HG02798 (cell line): ENCODE results near the gene MGST2.
"Not testable (repeated sequence)": the region's sequence is repeated elsewhere in the genome, so short reads cannot be mapped to it uniquely, and the experiment has no call there.

Experiments used
- ATAC-seq: cut with Tn5 transposase; IDR thresholded peaks from one replicate; pipeline ENCODE4 v1.9.1; 2021; ENCODE audit warnings: mild to moderate bottlenecking; ENCODE audit not compliant: unreplicated experiment, poor library complexity

MGST2 gene

GRCh38 chr4:139696491-139696890, 30.9 kb downstream of the MGST2 start:
- ATAC-seq = no peak

DNA sequence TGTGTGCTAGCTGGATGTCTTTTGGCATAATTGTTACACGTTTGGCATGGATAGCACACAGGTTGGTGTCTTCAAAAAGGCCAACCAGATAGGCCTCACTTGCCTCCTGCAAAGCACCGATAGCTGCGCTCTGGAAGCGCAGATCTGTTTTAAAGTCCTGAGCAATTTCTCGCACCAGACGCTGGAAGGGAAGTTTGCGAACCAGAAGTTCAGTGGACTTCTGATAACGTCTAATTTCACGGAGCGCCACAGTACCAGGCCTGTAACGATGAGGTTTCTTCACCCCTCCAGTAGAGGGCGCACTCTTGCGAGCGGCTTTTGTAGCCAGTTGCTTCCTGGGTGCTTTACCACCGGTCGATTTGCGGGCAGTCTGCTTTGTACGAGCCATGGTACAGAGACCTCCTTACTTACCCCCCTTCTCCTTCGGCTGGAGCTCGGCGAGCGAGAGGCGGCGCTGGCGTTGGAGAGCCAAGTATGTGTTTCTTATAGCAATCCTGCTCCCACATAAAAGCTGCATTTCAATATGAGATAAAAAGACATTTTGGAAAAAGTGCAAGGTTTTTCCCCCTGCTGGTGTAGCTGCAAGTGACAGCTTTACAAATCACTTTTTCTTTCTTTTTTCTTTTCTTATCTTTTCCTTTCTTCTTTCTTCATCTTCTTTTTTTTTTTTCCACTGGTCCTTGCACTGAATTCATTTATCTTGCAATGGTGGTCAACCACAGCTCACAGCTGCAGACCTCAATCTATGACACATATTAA, 32.7 kb downstream of the MGST2 start:
- ATAC-seq = not testable (repeated sequence)

- no peak for ATAC-seq
Observed at GRCh38 chr4:139700568-139700967, 34.9 kb downstream of the MGST2 start.

GRCh38 chr4:139704915-139705485, 39.4 kb downstream of the MGST2 start:
- ATAC-seq = no peak

GRCh38 chr4:139709660-139710059, 44.0 kb downstream of the MGST2 start:
- ATAC-seq = no peak

DNA sequence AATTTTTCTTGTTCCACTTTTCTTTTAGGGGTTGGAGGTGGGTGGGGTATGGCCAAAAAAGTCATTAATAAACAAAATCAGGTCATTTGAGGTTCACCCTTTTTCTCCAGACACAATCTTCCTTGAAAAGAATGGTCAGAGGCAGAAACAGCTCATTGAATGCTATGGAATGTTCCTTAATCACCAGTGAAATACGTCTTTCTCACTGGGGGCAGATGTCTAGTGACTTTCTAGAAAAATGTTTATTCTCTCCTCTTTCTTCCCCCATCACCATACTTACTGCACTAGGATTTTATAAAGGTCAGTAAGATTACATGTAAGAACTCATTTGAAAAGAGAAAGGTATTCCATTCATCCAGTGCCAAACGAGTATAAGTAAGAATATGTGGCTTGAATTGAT, 44.5 kb downstream of the MGST2 start:
- no peak for ATAC-seq

DNA sequence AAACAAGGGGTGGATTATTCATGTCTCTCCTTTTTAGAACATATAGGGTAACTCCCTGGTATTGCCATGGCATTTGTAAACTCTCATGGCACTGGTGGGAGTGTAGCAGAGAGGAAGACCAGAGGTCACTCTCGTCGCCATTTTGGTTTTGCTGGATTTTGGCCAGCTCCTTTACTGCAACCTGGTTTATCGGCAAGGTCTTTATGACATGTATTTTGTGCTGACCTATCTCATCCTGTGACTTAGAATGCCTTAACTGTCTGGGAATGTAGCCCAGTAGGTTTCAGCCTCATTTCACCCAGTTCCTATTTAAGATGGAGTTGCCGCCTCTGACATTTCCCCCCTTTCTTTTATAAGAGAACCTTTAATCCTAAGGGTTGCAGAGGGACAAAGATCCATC, 45.8 kb downstream of the MGST2 start:
- no peak for ATAC-seq

GRCh38 chr4:139712882-139713281, 47.3 kb downstream of the MGST2 start:
- ATAC-seq = no peak

DNA sequence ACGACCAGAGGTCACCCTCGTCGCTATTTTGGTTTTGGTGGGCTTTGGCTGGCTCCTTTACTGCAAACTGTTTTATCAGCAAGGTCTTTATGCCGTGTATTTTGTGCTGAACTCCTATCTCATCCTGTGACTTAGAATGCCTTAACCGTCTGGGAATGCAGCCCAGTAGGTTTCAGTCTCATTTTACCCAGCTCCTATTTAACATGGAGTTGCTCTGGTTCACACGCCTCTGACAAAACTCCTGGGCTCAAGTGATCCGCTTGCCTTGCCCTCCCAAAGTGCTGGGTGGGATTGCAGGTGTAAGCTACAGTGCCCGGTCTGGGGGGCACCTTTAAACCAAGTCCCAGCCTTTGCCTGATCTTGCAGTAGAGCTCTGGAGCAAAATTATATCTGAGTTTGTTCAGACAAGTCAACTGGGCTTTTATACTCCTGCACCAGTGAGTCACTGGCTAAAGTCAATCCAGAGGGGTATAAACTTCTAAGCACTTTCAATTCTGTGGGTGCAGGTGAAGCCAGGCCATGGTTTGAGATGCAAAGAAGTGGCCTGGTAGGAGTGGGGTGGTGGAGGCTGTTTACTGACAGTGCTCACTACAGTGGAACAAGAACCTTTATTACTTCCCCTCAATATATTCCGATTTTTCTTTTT, 50.2 kb downstream of the MGST2 start:
- ATAC-seq = no peak

GRCh38 chr4:139718358-139718757, 52.7 kb downstream of the MGST2 start:
- no peak for ATAC-seq

GRCh38 chr4:139718833-139719232, 53.2 kb downstream of the MGST2 start:
- no peak for ATAC-seq

- no peak for ATAC-seq
Observed at GRCh38 chr4:139719381-139720101, 53.9 kb downstream of the MGST2 start.

DNA sequence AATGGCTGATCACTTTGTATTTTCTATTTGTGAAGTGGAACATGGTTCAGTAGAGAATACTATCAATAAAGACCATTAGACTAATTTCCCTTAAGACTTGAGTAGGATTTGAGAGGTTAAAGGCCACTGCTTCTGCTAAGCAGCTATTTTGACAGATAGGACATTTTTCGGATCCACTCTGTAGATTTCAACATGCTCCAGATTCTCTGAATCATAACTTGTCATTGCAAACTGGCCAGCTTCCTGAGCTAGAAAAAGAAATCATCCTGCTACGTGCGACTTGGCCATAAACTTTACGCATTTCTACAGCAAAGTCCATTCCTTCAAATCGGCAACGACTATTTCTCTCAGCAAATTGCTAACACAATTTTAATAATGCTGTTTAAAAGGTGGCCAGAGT, 55.2 kb downstream of the MGST2 start:
- ATAC-seq = no peak

DNA sequence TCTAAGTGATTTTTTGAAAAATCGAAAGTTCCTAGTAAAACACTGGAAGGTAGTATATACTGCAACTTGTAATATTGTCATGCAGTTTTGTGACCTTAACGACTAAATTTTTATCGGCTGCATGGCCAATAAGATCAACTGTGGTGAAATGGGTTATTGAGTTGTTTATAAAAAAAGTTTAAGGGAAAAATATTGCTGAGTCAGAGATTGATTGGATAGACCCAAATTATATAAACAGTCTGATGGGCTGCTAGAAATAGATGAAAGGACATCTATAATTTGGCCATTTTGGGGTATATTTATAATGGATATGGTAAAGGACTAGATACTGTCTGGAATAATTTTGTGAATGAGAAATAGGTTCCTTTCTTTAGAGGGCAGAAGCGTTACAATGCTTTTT, 56.2 kb downstream of the MGST2 start:
- ATAC-seq = no peak

DNA sequence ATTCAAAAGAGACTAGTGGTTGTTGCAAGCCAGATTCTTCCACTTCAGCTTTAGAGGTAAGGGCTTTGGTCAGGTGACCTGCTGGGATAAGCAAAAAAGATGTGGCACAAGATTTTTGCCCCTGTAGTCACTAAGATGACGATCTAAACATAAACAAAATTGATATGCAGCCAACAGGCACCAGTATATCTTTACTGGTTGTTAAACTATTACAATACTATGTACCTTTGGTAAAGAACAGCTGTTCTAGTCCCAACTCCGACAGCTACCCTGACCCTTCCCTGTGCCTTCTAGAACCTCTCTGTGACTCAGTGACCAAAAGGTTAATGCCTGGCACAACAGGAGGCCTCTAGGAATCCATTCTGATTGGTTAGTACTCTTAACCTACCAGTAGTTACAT, 59.6 kb downstream of the MGST2 start:
- no peak for ATAC-seq

GRCh38 chr4:139726615-139727014, 61.0 kb downstream of the MGST2 start:
- no peak for ATAC-seq

DNA sequence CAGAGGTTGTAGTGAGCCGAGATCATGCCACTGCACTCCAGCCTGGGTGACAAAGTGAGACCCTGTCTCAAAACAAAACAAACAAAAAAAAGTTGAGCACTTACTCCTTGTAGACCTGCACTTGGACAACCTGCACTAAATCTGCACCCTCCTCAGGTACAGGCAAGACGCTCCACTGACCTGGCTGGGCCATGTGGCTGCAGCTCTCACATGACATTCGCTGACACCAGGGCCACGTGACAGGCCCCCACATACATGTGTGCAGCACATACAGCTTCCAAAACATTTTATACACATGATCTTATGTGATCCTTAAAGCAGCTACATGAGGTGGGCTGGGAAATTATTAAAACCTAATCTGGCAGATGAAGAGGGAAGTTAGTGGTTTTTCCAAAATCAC, 62.5 kb downstream of the MGST2 start:
- ATAC-seq = no peak

DNA sequence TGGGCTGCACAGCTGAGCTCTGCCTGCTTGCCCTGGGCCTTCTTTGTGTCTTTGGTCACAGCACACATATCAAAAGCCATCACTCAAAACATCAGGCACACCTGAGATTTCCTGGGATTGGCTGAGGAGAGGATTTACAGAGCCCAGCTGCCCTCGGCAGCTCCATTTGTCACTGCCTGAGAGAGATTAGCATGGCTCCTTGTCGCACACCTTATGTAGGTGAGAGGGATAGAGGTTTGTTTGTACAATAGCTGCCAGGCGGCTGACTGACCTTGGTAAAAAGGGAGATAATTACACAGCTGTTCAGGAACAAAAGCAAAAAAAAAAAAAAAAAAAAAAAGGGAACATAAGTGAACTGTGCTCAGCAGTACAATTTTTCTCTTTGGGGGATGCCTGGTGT, 63.2 kb downstream of the MGST2 start:
- no peak for ATAC-seq

DNA sequence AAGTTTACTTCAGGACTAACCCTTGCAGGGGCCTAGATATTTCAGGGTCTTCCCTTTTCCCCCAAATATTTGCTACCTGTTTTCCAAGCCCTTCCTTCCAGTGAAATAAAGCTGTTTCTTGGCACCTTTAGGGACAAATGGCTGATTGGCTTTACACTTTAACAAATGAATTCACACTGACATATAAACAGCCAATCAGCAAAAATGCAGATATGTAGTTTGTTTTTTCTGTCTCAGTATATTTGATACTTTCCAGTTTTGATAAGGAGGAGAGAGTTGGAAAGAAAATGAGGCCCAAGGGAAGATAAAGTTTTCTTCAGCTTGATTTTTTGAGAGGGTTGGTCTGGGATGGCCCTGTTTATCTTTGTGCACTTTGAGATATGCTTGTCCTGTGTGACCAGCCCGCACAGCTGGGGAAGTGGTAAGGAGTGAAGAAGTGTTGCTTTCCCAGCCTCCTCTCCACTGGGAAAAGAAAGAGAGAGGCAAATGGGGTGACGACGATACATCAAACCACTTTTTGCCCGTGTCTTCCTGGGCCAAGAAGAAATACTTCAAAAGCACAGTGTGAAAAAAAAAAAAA, 67.5 kb downstream of the MGST2 start:
- ATAC-seq = no peak

GRCh38 chr4:139734201-139734874, 68.7 kb downstream of the MGST2 start:
- no peak for ATAC-seq
